NK-92 (cell line): Measurements from ENCODE around the gene NR6A1.

Experiments
- DNase-seq: peaks from one replicate; lab custom pipeline; 2025; ENCODE audit not compliant: unreplicated experiment; lab: John Stamatoyannopoulos, UW

The NR6A1 gene

GRCh38 chr9:124495126-124496074 lies 275.7 kb downstream of the NR6A1 start:
- DNase-seq: no peak

- DNase-seq: no peak
These were observed 277.2 kb downstream of the NR6A1 start for GRCh38 chr9:124493794-124494479.

GRCh38 chr9:124493218-124493617 lies 277.9 kb downstream of the NR6A1 start:
- no peak for DNase-seq

GRCh38 chr9:124492818-124493217 lies 278.3 kb downstream of the NR6A1 start:
- DNase-seq: no peak

GRCh38 chr9:124491049-124491975 lies 279.8 kb downstream of the NR6A1 start:
- DNase-seq: no peak

- DNase-seq: no peak
These were observed 281.1 kb downstream of the NR6A1 start for GRCh38 chr9:124490004-124490403.

GRCh38 chr9:124489222-124489621 lies 281.9 kb downstream of the NR6A1 start:
- DNase-seq: no peak

- DNase-seq: no peak
These were observed 282.4 kb downstream of the NR6A1 start for GRCh38 chr9:124488641-124489210.

GRCh38 chr9:124487260-124488182 lies 283.6 kb downstream of the NR6A1 start:
- DNase-seq: no peak

GRCh38 chr9:124486778-124487259 lies 284.3 kb downstream of the NR6A1 start:
- DNase-seq: no peak

- no peak for DNase-seq
These were observed 285.2 kb downstream of the NR6A1 start for GRCh38 chr9:124485936-124486335.

GRCh38 chr9:124485201-124485600 lies 285.9 kb downstream of the NR6A1 start:
- no peak for DNase-seq

- DNase-seq: no peak
These were observed 287.6 kb downstream of the NR6A1 start for GRCh38 chr9:124483481-124483880.

GRCh38 chr9:124482431-124483031 lies 288.6 kb downstream of the NR6A1 start:
- no peak for DNase-seq

- DNase-seq: no peak
These were observed 290.0 kb downstream of the NR6A1 start for GRCh38 chr9:124481115-124481514.

GRCh38 chr9:124480621-124480981 lies 290.5 kb downstream of the NR6A1 start:
- no peak for DNase-seq

- DNase-seq: no peak
These were observed 291.0 kb downstream of the NR6A1 start for GRCh38 chr9:124479947-124480620.

GRCh38 chr9:124479371-124479770 lies 291.7 kb downstream of the NR6A1 start:
- DNase-seq: no peak

- no peak for DNase-seq
These were observed 292.8 kb downstream of the NR6A1 start for GRCh38 chr9:124478354-124478753.
